ENCODE data around the gene CALD1.

DNA sequence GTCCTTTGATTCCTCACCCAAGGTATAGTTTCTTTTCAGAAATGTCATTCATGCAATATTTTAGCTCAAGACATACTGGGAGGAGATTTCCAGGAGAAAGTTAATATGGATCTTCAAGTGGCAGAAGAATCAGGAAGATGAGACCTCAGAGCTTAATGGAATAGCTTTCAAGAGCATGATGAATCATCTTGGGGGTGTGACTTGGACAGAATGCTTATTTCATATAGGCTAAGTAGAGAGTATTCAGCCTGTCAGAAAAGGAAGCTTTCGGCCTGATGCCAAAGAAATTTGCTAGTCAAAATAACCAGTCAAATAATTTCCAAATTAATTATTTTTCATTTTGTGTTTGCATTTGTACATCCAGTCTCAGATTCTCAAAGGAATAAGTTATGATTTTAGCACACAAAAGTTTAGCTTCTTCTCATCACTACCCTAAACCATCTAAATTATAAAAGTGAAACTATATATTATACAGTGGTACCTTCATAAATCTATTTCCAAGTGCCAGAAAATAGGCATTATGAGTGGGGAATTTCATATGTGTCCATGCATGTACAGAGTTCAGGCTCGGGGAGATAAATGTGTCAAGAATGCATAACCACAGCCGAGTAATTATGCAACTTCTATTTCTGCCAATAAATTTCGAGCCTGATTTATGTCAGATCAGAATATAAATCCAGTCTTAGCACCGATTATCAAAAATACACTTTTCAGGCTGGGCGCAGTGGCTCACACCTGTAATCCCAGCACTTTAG lies 27.3 kb upstream of the CALD1 start:
- no peak for TF ChIP-seq POLR2AphosphoS5 (IDR thresholded peaks at IDR 0.05)
- TF ChIP-seq POLR2A (IDR thresholded peaks at IDR 0.05): no peak
